ENCODE data around the gene ZMYM4.

Gene ZMYM4

GRCh38 chr1:35288761-35289160 lies 20.3 kb downstream of the ZMYM4 start:
- Histone ChIP-seq H3K9me2 (replicated peaks; ENCODE audit: control insufficient read depth, low read length) (no peaks in the 10 kb centered on the region), H3K4me3 (ENCODE audit: low read length) (no peak overlapping the region), H3K4me1 (ENCODE audit: control insufficient read depth, low read length) (no peaks in the 10 kb centered on the region; the same call in 1 of the 2 replicates), H3K27ac (ENCODE audit: low read depth, low read length) (no peak overlapping the region), H4K20me1 (ENCODE audit: control insufficient read depth, insufficient read depth, low read depth, low read length) (no peaks in the 10 kb centered on the region), H3K27me3 (ENCODE audit: control insufficient read depth, low read length) (no peaks in the 10 kb centered on the region), H3K79me2 (ENCODE audit: control insufficient read depth, low read length) (peaks cover 42% of the 10 kb centered on the region), H3K4me2 (ENCODE audit: low read length) (no peak overlapping the region), H3F3A (ENCODE audit: control insufficient read depth, insufficient read depth) (no peaks in the 10 kb centered on the region), H3K36me3 (ENCODE audit: control insufficient read depth, low read length) (peaks cover 16% of the 10 kb centered on the region), H3K9me3 (ENCODE audit: control insufficient read depth, insufficient read depth, low read length) (0 out of 2 replicates have a peak, but pooled peaks cover 5% of the 10 kb centered on the region)
- TF ChIP-seq EZH2phosphoT487 (IDR thresholded peaks at IDR 0.05; ENCODE audit: borderline replicate concordance, low read length) = no peak
- TF ChIP-seq CTCF (IDR thresholded peaks at IDR 0.05; ENCODE audit: low read depth, low read length, poor library complexity, severe bottlenecking) = no peak

DNA sequence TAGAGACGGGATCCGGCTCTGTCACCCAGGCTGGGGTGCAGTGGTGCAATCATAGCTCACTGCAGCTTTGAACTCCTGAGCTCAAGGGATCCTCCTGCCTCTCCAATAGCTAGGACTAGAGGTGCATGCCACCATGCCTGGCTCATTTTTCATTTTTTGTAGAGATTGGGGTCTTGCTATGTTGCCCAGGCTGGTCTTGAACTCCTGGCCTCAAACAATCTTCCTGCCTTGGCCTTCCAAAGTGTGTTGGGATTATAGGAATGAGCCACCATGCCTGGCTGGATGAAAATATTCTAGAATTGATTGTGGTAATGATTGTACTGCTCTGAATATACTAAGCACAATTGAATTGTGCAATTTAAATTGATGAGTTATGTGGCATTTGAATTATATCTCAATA lies 21.9 kb downstream of the ZMYM4 start:
- H3F3A ChIP-seq (ENCODE audit: control insufficient read depth, insufficient read depth) = no peaks in the 10 kb centered on the region
- H3K4me3 ChIP-seq (ENCODE audit: low read length) = no peak overlapping the region
- no peak overlapping the region for H3K4me2 ChIP-seq (ENCODE audit: low read length)
- H3K79me2 ChIP-seq (ENCODE audit: control insufficient read depth, low read length) = peaks cover 31% of the 10 kb centered on the region
- H4K20me1 ChIP-seq (ENCODE audit: control insufficient read depth, insufficient read depth, low read depth, low read length) = 0 out of 2 replicates have a peak, but pooled peaks cover 2% of the 10 kb centered on the region
- H3K9me2 ChIP-seq (replicated peaks; ENCODE audit: control insufficient read depth, low read length) = no peaks in the 10 kb centered on the region
- no peak for TF ChIP-seq CTCF (IDR thresholded peaks at IDR 0.05; ENCODE audit: low read depth, low read length, poor library complexity, severe bottlenecking)
- TF ChIP-seq EZH2phosphoT487 (IDR thresholded peaks at IDR 0.05; ENCODE audit: borderline replicate concordance, low read length) = no peak
- no peak overlapping the region for H3K27ac ChIP-seq (ENCODE audit: low read depth, low read length)
- no peaks in the 10 kb centered on the region for H3K9me3 ChIP-seq (ENCODE audit: control insufficient read depth, insufficient read depth, low read length)
- peaks cover 13% of the 10 kb centered on the region for H3K36me3 ChIP-seq (ENCODE audit: control insufficient read depth, low read length)
- no peaks in the 10 kb centered on the region for H3K4me1 ChIP-seq (ENCODE audit: control insufficient read depth, low read length)
- H3K27me3 ChIP-seq (ENCODE audit: control insufficient read depth, low read length) = no peaks in the 10 kb centered on the region

GRCh38 chr1:35294809-35295208 lies 26.3 kb downstream of the ZMYM4 start:
- no peak overlapping the region for H3K27ac ChIP-seq (ENCODE audit: low read depth, low read length)
- TF ChIP-seq EZH2phosphoT487 (IDR thresholded peaks at IDR 0.05; ENCODE audit: borderline replicate concordance, low read length) = no peak
- no peak for TF ChIP-seq CTCF (IDR thresholded peaks at IDR 0.05; ENCODE audit: low read depth, low read length, poor library complexity, severe bottlenecking)
- 0 out of 2 replicates have a peak, but pooled peaks cover 7% of the 10 kb centered on the region for H3K4me1 ChIP-seq (ENCODE audit: control insufficient read depth, low read length)
- no peaks in the 10 kb centered on the region for H3K9me3 ChIP-seq (ENCODE audit: control insufficient read depth, insufficient read depth, low read length)
- H3K36me3 ChIP-seq (ENCODE audit: control insufficient read depth, low read length) = peaks cover 18% of the 10 kb centered on the region
- no peaks in the 10 kb centered on the region for H3K9me2 ChIP-seq (replicated peaks; ENCODE audit: control insufficient read depth, low read length)
- no peaks in the 10 kb centered on the region for H3F3A ChIP-seq (ENCODE audit: control insufficient read depth, insufficient read depth)
- no peak overlapping the region for H3K4me2 ChIP-seq (ENCODE audit: low read length)
- no peak overlapping the region for H3K4me3 ChIP-seq (ENCODE audit: low read length)
- H4K20me1 ChIP-seq (ENCODE audit: control insufficient read depth, insufficient read depth, low read depth, low read length) = 0 out of 2 replicates have a peak, but pooled peaks cover 3% of the 10 kb centered on the region
- no peaks in the 10 kb centered on the region for H3K27me3 ChIP-seq (ENCODE audit: control insufficient read depth, low read length)
- peaks cover 7% of the 10 kb centered on the region for H3K79me2 ChIP-seq (ENCODE audit: control insufficient read depth, low read length)
